HG03175 (cell line): ENCODE measurements around the gene DNASE1L3.
A peak's percentile ranks its signal among the peaks of the same experiment; 100 is the strongest.
"Not testable (repeated sequence)": the region's sequence is repeated elsewhere in the genome, so short reads cannot be mapped to it uniquely, and the experiment has no call there.

ENCODE experiments used
- ATAC-seq: cut with Tn5 transposase; IDR thresholded peaks from one replicate; pipeline ENCODE4 v1.9.1; 2021; ENCODE audit warnings: mild to moderate bottlenecking, moderate library complexity; ENCODE audit not compliant: unreplicated experiment

The DNASE1L3 gene

DNA sequence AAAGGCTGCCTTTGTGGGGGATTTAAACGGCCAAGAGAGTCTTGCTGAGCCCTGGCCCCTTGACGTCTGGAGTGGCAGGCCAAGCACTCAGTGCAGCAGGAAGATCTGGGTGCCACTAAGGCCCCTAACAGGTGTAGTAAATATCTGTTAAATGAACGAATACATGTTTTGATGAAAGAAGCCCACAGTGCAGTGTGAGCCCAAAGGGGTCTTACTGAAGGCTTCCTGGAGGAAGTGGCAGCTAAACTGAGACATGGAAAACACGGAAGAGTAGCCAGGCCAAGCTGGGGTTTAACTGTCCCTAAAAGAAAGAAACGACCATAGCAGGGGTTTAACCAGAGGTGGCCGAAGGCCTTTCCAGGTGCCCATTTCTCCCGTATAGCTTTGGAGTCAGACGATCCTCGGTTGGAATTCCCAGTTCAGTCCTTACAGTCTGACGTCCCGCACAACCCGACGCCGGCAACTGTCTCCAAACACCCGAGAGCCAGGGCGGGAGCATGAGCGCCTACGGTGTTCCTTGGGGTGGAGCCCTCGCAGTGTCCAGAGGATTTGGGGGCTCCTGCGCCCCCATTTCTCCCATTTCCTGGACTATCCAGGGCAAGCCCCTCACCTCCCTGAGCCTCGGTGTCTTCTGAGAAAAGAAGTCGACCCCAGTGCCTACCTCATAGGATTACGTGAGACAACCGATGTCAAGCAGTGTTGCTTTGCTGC lies 25.9 kb upstream of the DNASE1L3 start:
- no peak for ATAC-seq

GRCh38 chr3:58235970-58236369 lies 25.2 kb upstream of the DNASE1L3 start:
- ATAC-seq: no peak

GRCh38 chr3:58234516-58234931 lies 23.8 kb upstream of the DNASE1L3 start:
- ATAC-seq: no peak

DNA sequence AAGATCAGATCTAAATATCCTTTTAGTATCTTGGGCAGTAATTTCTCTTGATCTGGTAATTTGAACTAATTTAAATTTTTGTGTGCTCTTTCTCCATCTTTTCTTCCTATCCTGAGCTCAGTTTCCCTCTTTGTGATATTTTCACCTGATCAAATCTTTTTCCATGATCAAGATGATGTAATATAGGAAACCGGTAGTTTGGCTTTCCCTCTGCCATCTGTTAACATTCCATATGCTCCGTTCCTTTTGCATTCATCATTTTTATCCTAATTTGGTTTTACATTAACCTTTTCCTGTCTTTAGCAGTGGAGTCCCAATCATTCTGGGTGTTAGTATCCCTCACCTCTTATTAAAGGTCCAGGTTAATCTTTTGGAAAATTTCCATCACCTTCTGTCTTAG lies 20.9 kb upstream of the DNASE1L3 start:
- no peak for ATAC-seq

GRCh38 chr3:58230876-58231552 lies 20.2 kb upstream of the DNASE1L3 start:
- no peak for ATAC-seq

GRCh38 chr3:58227933-58228332 lies 17.2 kb upstream of the DNASE1L3 start:
- ATAC-seq: not testable (repeated sequence)

GRCh38 chr3:58223855-58224254 lies 13.1 kb upstream of the DNASE1L3 start:
- no peak for ATAC-seq

- ATAC-seq: no peak
These were observed 11.5 kb upstream of the DNASE1L3 start for GRCh38 chr3:58222161-58222724.

DNA sequence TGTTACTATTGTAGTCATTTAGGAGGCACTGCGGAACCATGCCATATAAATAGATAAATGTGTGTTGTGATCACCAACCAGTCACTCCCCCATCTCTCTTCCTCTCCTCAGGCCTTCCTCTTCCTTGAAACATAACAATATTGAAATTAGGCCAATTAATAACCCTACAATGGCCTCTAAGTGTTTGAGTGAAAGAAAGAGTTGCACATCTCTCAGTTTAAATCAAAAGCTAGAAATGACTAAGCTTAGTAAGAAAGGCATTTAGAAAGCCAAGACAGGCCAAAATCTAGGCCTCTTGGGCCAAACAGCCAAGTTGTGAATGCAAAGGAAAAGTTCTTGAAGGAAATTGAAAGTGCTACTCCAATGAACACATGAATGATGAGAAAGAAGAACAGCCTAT lies 8.1 kb upstream of the DNASE1L3 start:
- ATAC-seq: no peak

- ATAC-seq: peak; percentile 34
These were observed 6.5 kb upstream of the DNASE1L3 start for GRCh38 chr3:58217209-58217811.

- no peak for ATAC-seq
These were observed 5.9 kb upstream of the DNASE1L3 start for GRCh38 chr3:58216496-58217195.

GRCh38 chr3:58215317-58216025 lies 4.7 kb upstream of the DNASE1L3 start:
- peak; percentile 14 for ATAC-seq

DNA sequence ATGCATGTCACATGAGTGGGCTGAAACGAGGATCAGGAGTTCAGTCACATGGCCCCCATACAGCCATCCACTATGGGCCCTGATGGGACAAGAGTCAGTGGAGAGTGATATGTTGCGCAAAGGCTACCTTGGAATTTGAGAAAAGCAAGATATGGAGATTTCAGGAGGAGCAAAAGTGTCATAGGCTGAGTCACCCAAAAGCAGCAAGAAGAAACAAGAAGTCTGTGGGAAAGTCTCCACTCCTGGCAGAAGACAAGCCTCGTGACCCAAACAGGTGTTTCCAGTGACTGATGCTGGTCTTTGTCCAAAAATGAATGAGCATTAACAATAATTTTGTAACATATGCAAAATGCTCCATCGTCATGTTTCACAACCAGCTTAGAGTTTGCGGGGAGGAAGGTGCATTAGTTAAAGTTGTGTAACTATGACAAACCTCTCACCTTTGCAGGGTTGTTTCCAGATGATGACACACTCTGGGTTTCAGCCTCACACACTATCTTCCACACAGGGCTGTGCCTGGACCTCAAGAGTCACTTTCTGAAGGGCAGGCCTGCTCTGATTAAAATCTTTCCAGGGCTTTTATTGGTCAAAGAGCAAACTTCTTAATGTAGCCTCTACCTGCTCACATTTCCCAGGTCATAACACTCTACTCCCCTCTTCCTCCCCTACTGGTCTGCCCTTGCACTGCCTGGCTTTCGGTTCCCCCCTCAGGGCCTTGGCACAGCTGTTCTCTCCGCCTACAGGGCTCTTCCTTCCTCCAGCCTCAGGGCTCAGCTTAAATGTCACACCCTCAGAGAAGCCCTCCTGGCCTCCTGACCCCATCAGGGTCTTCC lies 3.9 kb upstream of the DNASE1L3 start:
- peak; percentile 76 for ATAC-seq

GRCh38 chr3:58209933-58210332 lies 839 bp downstream of the DNASE1L3 start:
- no peak for ATAC-seq

GRCh38 chr3:58207954-58208353 lies 2.8 kb downstream of the DNASE1L3 start:
- ATAC-seq: no peak

GRCh38 chr3:58206406-58207011 lies 4.3 kb downstream of the DNASE1L3 start:
- no peak for ATAC-seq

DNA sequence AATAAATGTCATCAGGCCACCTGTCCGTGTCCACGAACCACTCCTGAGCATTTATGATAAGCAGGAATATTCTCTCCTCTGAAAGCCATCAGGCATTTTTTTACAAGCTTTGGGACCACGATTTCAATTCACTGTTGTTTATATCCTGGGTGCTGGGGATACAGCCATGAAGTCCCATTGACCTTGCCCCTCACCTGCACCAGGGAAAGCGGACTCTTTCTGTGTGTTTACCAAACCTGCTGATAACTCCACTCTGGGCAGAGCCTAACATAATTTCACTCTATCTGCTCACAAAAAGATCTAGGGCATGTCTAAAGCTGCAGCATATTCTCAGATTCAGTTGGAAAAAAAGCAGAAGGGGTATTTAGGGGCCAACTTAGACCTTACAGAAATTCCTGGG lies 4.8 kb downstream of the DNASE1L3 start:
- ATAC-seq: no peak

- no peak for ATAC-seq
These were observed 6.1 kb downstream of the DNASE1L3 start for GRCh38 chr3:58204720-58205119.

GRCh38 chr3:58203541-58203940 lies 7.2 kb downstream of the DNASE1L3 start:
- ATAC-seq: no peak
